GM12878 (cell line): Measurements from ENCODE around the gene CNNM3. TPM values are rescaled to one million over a fixed set of nuclear protein-coding genes. Genes with fewer than 3 reads are reported as not detected.

Experiments used
- ATAC-seq: fragments of 200-7000 bp; cut with Tn5 transposase; 3 replicates; pipeline ENCODE4 v1.9.1; 2020; ENCODE audit warnings: mild to moderate bottlenecking, moderate library complexity
- BruUV-seq: library from RNA; stranded (reverse); fragments of 400-500 nt; replicated peaks from 2 replicates; lab custom pipeline; 2021; lab: Mats Ljungman, UMichigan
- CTCF ChIA-PET: fragments of 300-600 bp; sonication (Branson Sonifier 250); formaldehyde crosslinking; extraction: SDS; loops from one replicate; lab custom pipeline; 2021; ENCODE audit warnings: inconsistent platforms; lab: Yijun Ruan, JAX
- POLR2A ChIA-PET: fragments of 350-600 bp; formaldehyde crosslinking; extraction: SDS; loops from one replicate; lab custom pipeline; 2021; ENCODE audit warnings: inconsistent platforms; lab: Charles Lee
- RAD21 ChIA-PET: fragments of 300-600 bp; sonication (Branson Sonifier 250); formaldehyde crosslinking; loops from one replicate; lab custom pipeline; 2023; ENCODE audit warnings: antibody characterized with exemption; ENCODE audit not compliant: unreplicated experiment; lab: Charles Lee
- SMC1A ChIA-PET: fragments of 300-600 bp; sonication (Branson Sonifier 250); formaldehyde crosslinking; loops from one replicate; lab custom pipeline; 2023; ENCODE audit not compliant: unreplicated experiment, uncharacterized antibody; lab: Charles Lee
- DNase-seq: peaks from one replicate; pipeline ENCODE4 v3.0.0-alpha.2; 2011; ENCODE audit warnings: low read depth, low spot score
- FAIRE-seq: peaks from 3 replicates; lab custom pipeline; 2011; peaks lifted over from hg19 to GRCh38; lab: Jason Lieb, UNC
- H2AFZ ChIP-seq: 2 replicates; pipeline ENCODE4 v1.6.0; 2011; ENCODE audit warnings: low read depth, low read length, control low read depth; ENCODE audit not compliant: control insufficient read depth
- H3K27ac ChIP-seq: 2 replicates; pipeline ENCODE4 v1.5.1; 2011; ENCODE audit warnings: control low read depth; ENCODE audit not compliant: control insufficient read depth, insufficient read depth
- H3K27me3 ChIP-seq, 2 experiments: replicated peaks in 1 of 2; 2 replicates each; pipeline versions ENCODE4 v1.6.0 to v1.6.1; 2011; ENCODE audit warnings: low read length in 1 of 2; ENCODE audit not compliant: control insufficient read depth in 2 of 2, insufficient read depth in 2 of 2
- H3K36me3 ChIP-seq, 2 experiments: 2 replicates each; pipeline ENCODE4 v1.5.1; 2011; ENCODE audit warnings: low read length in 1 of 2; ENCODE audit not compliant: control insufficient read depth in 2 of 2, insufficient read depth in 2 of 2
- H3K4me1 ChIP-seq: 2 replicates; pipeline ENCODE4 v1.6.1; 2011; ENCODE audit warnings: mild to moderate bottlenecking, low read length, moderate library complexity, mixed read lengths; ENCODE audit not compliant: control insufficient read depth, insufficient read depth
- H3K4me2 ChIP-seq: 2 replicates; pipeline ENCODE4 v1.6.0; 2011; ENCODE audit warnings: control low read depth; ENCODE audit not compliant: control insufficient read depth, insufficient read depth
- H3K4me3 ChIP-seq: fragments of 200-600 bp; sonication (generic); 2 replicates; pipeline ENCODE4 v1.5.1; 2016
- H3K79me2 ChIP-seq: 2 replicates; pipeline ENCODE4 v1.6.0; 2011; ENCODE audit warnings: low read length; ENCODE audit not compliant: control insufficient read depth, insufficient read depth
- H3K9ac ChIP-seq: 2 replicates; pipeline ENCODE4 v1.8.0; 2011; ENCODE audit warnings: low read length, control low read depth, mixed read lengths; ENCODE audit not compliant: control insufficient read depth, insufficient read depth
- H3K9me3 ChIP-seq: replicated peaks from 3 replicates; pipeline ENCODE4 v1.5.1; 2011; ENCODE audit warnings: mild to moderate bottlenecking, low read length; ENCODE audit not compliant: control insufficient read depth, insufficient read depth
- H4K20me1 ChIP-seq: 2 replicates; pipeline ENCODE4 v1.6.0; 2011; ENCODE audit not compliant: control insufficient read depth, insufficient read depth
- CREB1 ChIP-seq: IDR thresholded peaks from 2 replicates; pipeline ENCODE4 v1.6.1; 2012; ENCODE audit warnings: low read depth, mild to moderate bottlenecking, inconsistent platforms
- ETV6 ChIP-seq, 2 experiments: fragments of 450-650 bp in 1 of 2; IDR thresholded peaks in 1 of 2; conservative IDR thresholded peaks in 1 of 2; 2 replicates each; pipeline ENCODE4 v1.6.1; 2014; ENCODE audit warnings: antibody characterized with exemption in 1 of 2, borderline replicate concordance in 1 of 2, low read depth in 1 of 2, mild to moderate bottlenecking in 1 of 2, moderate library complexity in 1 of 2
- FOXK2 ChIP-seq: fragments of 450-650 bp; IDR thresholded peaks from 2 replicates; pipeline ENCODE4 v1.6.1; 2017; ENCODE audit warnings: mild to moderate bottlenecking, moderate library complexity
- HCFC1 ChIP-seq: fragments of 150-350 bp; IDR thresholded peaks from 2 replicates; pipeline ENCODE4 v1.6.1; 2014; ENCODE audit warnings: low read length
- SIN3A ChIP-seq: IDR thresholded peaks from 2 replicates; pipeline ENCODE4 v1.6.1; 2012; ENCODE audit warnings: low read depth, low read length, improper control_type of control experiment
- SMARCA5 ChIP-seq: fragments of 450-650 bp; IDR thresholded peaks from 2 replicates; pipeline ENCODE4 v1.6.1; 2017; ENCODE audit warnings: mild to moderate bottlenecking
- TARDBP ChIP-seq: IDR thresholded peaks from 2 replicates; pipeline ENCODE4 v1.6.1; 2016; ENCODE audit warnings: borderline replicate concordance
- TCF3 ChIP-seq: IDR thresholded peaks from 2 replicates; pipeline ENCODE4 v1.6.1; 2012; ENCODE audit warnings: low read depth, mild to moderate bottlenecking, low read length, borderline replicate concordance; ENCODE audit not compliant: insufficient read depth
- ZBED1 ChIP-seq: IDR thresholded peaks from 2 replicates; pipeline ENCODE4 v1.6.1; 2016; ENCODE audit warnings: borderline replicate concordance
- WGBS: methylation state at CpG from one replicate; pipeline ENCODE4 v1.1.6; 2016; ENCODE audit warnings: low lambda C conversion rate; ENCODE audit not compliant: insufficient replicate concordance, insufficient coverage; ENCODE audit errors: missing lambda C conversion rate; 5-methylcytosine and 5-hydroxymethylcytosine counted together
- in situ Hi-C: fragments of 300-500 bp; cut with MboI; formaldehyde crosslinking; loops from 9 replicates; pipeline ENCODE4 v1.14.3; 2018; ENCODE audit warnings: mixed read lengths
- intact Hi-C: fragments of 100-400 bp; cut with micrococcal nuclease; formaldehyde crosslinking; loops from one replicate; pipeline ENCODE4 v1.14.2; 2022; ENCODE audit not compliant: unreplicated experiment
- polyA plus RNA-seq, 11 experiments: library from polyadenylated mRNA; depleted of rRNA in 4 of 11; unstranded in 6 of 11; stranded (reverse) in 5 of 11; fragments of >200 nt; fragmentation: Nextera tagmentation in 4 of 11; fragmentation: Illumina TruSeq in 1 of 11; extraction: Ambion mirVana in 4 of 11; extraction: Trizol in 1 of 11; gene quantifications; 1 replicate in 1 of 11; 2 replicates in 10 of 11; pipeline versions ENCODE4 v1.2.1 to v1.2.3, GENCODE V29; 2011 to 2016; ENCODE audit warnings: inconsistent platforms in 2 of 11, missing spikeins in 2 of 11, low read depth in 1 of 11
- total RNA-seq, 4 experiments: library from RNA; depleted of rRNA in 3 of 4; stranded (reverse); fragments of >200 nt in 3 of 4; fragmentation: Illumina TruSeq in 1 of 4; extraction: Trizol in 1 of 4; gene quantifications; 2 replicates each; pipeline versions ENCODE4 v1.2.1 to v1.2.3, GENCODE V29; 2013 to 2021
- TF ChIP-seq, protein P1 (sequence below): IDR thresholded peaks from 2 replicates; pipeline ENCODE4 v1.6.1; 2011; ENCODE audit warnings: mild to moderate bottlenecking, low read depth, low read length, moderate library complexity; ENCODE audit not compliant: insufficient replicate concordance
- TF ChIP-seq, protein P2 (sequence below): fragments of 450-650 bp; IDR thresholded peaks from 2 replicates; pipeline ENCODE4 v1.6.1; 2017; ENCODE audit warnings: mild to moderate bottlenecking, moderate library complexity
- TF ChIP-seq, protein P3 (sequence below): IDR thresholded peaks from 2 replicates; pipeline ENCODE4 v1.6.1; 2011; ENCODE audit warnings: borderline replicate concordance, low read depth, mild to moderate bottlenecking, moderate library complexity, mixed read lengths, low read length; ENCODE audit not compliant: insufficient read depth; ENCODE audit errors: extremely low read length
- TF ChIP-seq, protein P4 (sequence below): IDR thresholded peaks from 2 replicates; pipeline ENCODE4 v1.6.1; 2012; ENCODE audit warnings: mild to moderate bottlenecking, low read depth, low read length

CNNM3 gene
- total and polyA plus RNA-seq, 10 of the 15 experiments (the other 5 are each of a cell fraction or from before 2014, with no cell fraction given) = 0.72 to 14.3 (median 4.0) TPM

DNA sequence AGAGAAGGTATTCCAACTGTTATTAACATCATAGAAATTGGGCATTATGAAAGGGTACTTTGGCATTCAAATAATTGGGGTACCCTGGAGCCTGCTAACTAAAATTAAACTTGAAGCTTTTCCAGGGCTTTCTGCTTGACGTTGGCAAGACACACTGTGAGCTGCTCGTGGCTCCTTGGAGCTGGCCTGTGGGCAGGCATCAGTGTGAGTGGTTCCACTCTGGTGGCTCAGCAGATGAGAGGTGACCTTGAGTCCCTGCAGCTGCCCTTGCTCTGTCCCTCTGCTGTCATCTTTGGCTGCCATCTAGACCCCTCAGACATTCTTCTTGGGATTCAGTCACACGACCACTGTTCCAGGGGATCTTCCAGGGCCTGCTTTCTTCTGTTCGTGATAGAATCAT is 6.7 kb downstream of the CNNM3 start:
- Histone ChIP-seq H3K27ac (no peak overlapping the region), H3K36me3 (peaks cover 0 to 7% of the 10 kb centered on the region in 2 experiments; a peak in 2 of 4 replicates), H3K4me1 (peaks cover 5% of the 10 kb centered on the region; the same call in 1 of the 2 replicates), H4K20me1 (peaks cover 5% of the 10 kb centered on the region; the same call in 1 of the 2 replicates), H3K9ac (no peak overlapping the region), H3K27me3 (no peaks in the 10 kb centered on the region), H3K9me3 (no peaks in the 10 kb centered on the region), H3K79me2 (peaks cover 17% of the 10 kb centered on the region), H3K4me2 (no peak overlapping the region), H2AFZ (no peak overlapping the region), H3K4me3 (no peak overlapping the region)
- intact Hi-C loops (no loop called here), in situ Hi-C loops (no loop called here)
- WGBS = 84% methylated on average over 4 of the region's 4 CpGs
- FAIRE-seq (no peak), ATAC-seq (no peak), DNase-seq (no peak)
- no peak for TF ChIP-seq TARDBP
- no peak for TF ChIP-seq ZBED1
- no peak for TF ChIP-seq FOXK2
- TF ChIP-seq, protein P1, sequence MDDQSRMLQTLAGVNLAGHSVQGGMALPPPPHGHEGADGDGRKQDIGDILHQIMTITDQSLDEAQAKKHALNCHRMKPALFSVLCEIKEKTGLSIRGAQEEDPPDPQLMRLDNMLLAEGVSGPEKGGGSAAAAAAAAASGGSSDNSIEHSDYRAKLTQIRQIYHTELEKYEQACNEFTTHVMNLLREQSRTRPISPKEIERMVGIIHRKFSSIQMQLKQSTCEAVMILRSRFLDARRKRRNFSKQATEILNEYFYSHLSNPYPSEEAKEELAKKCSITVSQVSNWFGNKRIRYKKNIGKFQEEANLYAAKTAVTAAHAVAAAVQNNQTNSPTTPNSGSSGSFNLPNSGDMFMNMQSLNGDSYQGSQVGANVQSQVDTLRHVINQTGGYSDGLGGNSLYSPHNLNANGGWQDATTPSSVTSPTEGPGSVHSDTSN = no peak
- TF ChIP-seq, protein P2, sequence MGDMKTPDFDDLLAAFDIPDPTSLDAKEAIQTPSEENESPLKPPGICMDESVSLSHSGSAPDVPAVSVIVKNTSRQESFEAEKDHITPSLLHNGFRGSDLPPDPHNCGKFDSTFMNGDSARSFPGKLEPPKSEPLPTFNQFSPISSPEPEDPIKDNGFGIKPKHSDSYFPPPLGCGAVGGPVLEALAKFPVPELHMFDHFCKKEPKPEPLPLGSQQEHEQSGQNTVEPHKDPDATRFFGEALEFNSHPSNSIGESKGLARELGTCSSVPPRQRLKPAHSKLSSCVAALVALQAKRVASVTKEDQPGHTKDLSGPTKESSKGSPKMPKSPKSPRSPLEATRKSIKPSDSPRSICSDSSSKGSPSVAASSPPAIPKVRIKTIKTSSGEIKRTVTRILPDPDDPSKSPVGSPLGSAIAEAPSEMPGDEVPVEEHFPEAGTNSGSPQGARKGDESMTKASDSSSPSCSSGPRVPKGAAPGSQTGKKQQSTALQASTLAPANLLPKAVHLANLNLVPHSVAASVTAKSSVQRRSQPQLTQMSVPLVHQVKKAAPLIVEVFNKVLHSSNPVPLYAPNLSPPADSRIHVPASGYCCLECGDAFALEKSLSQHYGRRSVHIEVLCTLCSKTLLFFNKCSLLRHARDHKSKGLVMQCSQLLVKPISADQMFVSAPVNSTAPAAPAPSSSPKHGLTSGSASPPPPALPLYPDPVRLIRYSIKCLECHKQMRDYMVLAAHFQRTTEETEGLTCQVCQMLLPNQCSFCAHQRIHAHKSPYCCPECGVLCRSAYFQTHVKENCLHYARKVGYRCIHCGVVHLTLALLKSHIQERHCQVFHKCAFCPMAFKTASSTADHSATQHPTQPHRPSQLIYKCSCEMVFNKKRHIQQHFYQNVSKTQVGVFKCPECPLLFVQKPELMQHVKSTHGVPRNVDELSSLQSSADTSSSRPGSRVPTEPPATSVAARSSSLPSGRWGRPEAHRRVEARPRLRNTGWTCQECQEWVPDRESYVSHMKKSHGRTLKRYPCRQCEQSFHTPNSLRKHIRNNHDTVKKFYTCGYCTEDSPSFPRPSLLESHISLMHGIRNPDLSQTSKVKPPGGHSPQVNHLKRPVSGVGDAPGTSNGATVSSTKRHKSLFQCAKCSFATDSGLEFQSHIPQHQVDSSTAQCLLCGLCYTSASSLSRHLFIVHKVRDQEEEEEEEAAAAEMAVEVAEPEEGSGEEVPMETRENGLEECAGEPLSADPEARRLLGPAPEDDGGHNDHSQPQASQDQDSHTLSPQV = no peak
- TF ChIP-seq, protein P3, sequence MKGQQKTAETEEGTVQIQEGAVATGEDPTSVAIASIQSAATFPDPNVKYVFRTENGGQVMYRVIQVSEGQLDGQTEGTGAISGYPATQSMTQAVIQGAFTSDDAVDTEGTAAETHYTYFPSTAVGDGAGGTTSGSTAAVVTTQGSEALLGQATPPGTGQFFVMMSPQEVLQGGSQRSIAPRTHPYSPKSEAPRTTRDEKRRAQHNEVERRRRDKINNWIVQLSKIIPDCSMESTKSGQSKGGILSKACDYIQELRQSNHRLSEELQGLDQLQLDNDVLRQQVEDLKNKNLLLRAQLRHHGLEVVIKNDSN = no peak
- TF ChIP-seq HCFC1 = no peak
- TF ChIP-seq, protein P4, sequence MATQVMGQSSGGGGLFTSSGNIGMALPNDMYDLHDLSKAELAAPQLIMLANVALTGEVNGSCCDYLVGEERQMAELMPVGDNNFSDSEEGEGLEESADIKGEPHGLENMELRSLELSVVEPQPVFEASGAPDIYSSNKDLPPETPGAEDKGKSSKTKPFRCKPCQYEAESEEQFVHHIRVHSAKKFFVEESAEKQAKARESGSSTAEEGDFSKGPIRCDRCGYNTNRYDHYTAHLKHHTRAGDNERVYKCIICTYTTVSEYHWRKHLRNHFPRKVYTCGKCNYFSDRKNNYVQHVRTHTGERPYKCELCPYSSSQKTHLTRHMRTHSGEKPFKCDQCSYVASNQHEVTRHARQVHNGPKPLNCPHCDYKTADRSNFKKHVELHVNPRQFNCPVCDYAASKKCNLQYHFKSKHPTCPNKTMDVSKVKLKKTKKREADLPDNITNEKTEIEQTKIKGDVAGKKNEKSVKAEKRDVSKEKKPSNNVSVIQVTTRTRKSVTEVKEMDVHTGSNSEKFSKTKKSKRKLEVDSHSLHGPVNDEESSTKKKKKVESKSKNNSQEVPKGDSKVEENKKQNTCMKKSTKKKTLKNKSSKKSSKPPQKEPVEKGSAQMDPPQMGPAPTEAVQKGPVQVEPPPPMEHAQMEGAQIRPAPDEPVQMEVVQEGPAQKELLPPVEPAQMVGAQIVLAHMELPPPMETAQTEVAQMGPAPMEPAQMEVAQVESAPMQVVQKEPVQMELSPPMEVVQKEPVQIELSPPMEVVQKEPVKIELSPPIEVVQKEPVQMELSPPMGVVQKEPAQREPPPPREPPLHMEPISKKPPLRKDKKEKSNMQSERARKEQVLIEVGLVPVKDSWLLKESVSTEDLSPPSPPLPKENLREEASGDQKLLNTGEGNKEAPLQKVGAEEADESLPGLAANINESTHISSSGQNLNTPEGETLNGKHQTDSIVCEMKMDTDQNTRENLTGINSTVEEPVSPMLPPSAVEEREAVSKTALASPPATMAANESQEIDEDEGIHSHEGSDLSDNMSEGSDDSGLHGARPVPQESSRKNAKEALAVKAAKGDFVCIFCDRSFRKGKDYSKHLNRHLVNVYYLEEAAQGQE = no peak
- TF ChIP-seq TCF3 = no peak
- TF ChIP-seq SIN3A = no peak
- TF ChIP-seq ETV6 (conservative IDR thresholded peaks at IDR 0.05 in 1 of 2, IDR thresholded peaks at IDR 0.05 in 1 of 2; ENCODE audit: borderline replicate concordance in 1 of 2, low read depth in 1 of 2) = no peak
- TF ChIP-seq CREB1 = no peak
- no peak for TF ChIP-seq SMARCA5
- ChIA-PET CTCF (interaction anchor here (1.5 kb wide), 1 partner anchor 118 kb away, joined by 3 read pairs; no protein-coding TSS in a partner anchor), RAD21 (no interaction called here), POLR2A (no interaction called here), SMC1A (no interaction called here)
- BruUV-seq = no TSS peak
